WTC11 (cell line): ENCODE results near the gene LDB2. TPM values are rescaled to one million over a fixed set of nuclear protein-coding genes. Genes with fewer than 3 reads are reported as not detected.

Experiments used
- ATAC-seq: fragments of 200-7000 bp; cut with Tn5 transposase; 2 replicates; pipeline ENCODE4 v1.10.0; 2021; ENCODE audit warnings: mild to moderate bottlenecking, moderate library complexity
- CTCF ChIA-PET: fragments of 300-600 bp; sonication (Branson Sonifier 250); formaldehyde crosslinking; loops from one replicate; lab custom pipeline; 2021; ENCODE audit warnings: antibody characterized with exemption; lab: Charles Lee
- POLR2A ChIA-PET: fragments of 350-600 bp; sonication (Branson Sonifier 250); formaldehyde crosslinking; loops from one replicate; lab custom pipeline; 2021; ENCODE audit warnings: antibody characterized with exemption; lab: Charles Lee
- DNase-seq: peaks from one replicate; pipeline ENCODE4 v3.0.0; 2021; ENCODE audit warnings: low spot score
- H3K27ac Mint-ChIP-seq: 2 replicates; pipeline ENCODE4 v1.8.0; 2021; ENCODE audit warnings: mixed read lengths
- H3K27me3 Mint-ChIP-seq: 2 replicates; pipeline ENCODE4 v1.8.0; 2021; ENCODE audit warnings: low read depth, mild to moderate bottlenecking, moderate library complexity, mixed read lengths
- H3K36me3 Mint-ChIP-seq: 2 replicates; pipeline ENCODE4 v1.8.0; 2021; ENCODE audit warnings: mixed read lengths
- H3K4me1 Mint-ChIP-seq: 2 replicates; pipeline ENCODE4 v1.8.0; 2022; ENCODE audit warnings: mixed read lengths
- H3K4me3 Mint-ChIP-seq: 2 replicates; pipeline ENCODE4 v1.8.0; 2021; ENCODE audit warnings: mild to moderate bottlenecking, moderate library complexity, mixed read lengths
- H3K9me3 Mint-ChIP-seq: 2 replicates; pipeline ENCODE4 v1.8.0; 2021; ENCODE audit warnings: mixed read lengths
- CDX4 ChIP-seq: fragments of 250-450 bp; sonication (Bioruptor Pico); IDR thresholded peaks from 2 replicates; pipeline ENCODE4 v1.9.0; 2021; ENCODE audit warnings: moderate library complexity, mild to moderate bottlenecking, inconsistent platforms, borderline replicate concordance
- CREB1 ChIP-seq: sonication (generic); formaldehyde crosslinking; IDR thresholded peaks from 2 replicates; pipeline ENCODE4 v1.8.0; 2023; ENCODE audit warnings: mild to moderate bottlenecking, missing genetic modification reagents
- E2F5 ChIP-seq: sonication (generic); formaldehyde crosslinking; IDR thresholded peaks from 2 replicates; pipeline ENCODE4 v1.8.1; 2022; ENCODE audit warnings: mild to moderate bottlenecking, moderate library complexity, missing genetic modification reagents
- ELF4 ChIP-seq: sonication (generic); formaldehyde crosslinking; IDR thresholded peaks from 2 replicates; pipeline ENCODE4 v1.8.1; 2022; ENCODE audit warnings: low read depth, mild to moderate bottlenecking, moderate library complexity, missing genetic modification reagents
- ERG ChIP-seq: fragments of 250-450 bp; sonication (Bioruptor Pico); IDR thresholded peaks from 2 replicates; pipeline ENCODE4 v1.8.0; 2021; ENCODE audit warnings: mild to moderate bottlenecking
- FOXJ3 ChIP-seq: sonication (generic); formaldehyde crosslinking; IDR thresholded peaks from 2 replicates; pipeline ENCODE4 v1.9.0; 2021; ENCODE audit warnings: missing genetic modification reagents, mild to moderate bottlenecking, borderline replicate concordance
- FOXP1 ChIP-seq: sonication (generic); formaldehyde crosslinking; IDR thresholded peaks from 2 replicates; pipeline ENCODE4 v1.8.0; 2022; ENCODE audit warnings: missing genetic modification reagents, mild to moderate bottlenecking, moderate library complexity, borderline replicate concordance
- HMGXB4 ChIP-seq: sonication (generic); formaldehyde crosslinking; IDR thresholded peaks from 2 replicates; pipeline ENCODE4 v1.8.1; 2023; ENCODE audit warnings: mild to moderate bottlenecking, moderate library complexity, missing genetic modification reagents
- MXD4 ChIP-seq: fragments of 250-450 bp; sonication (Bioruptor Pico); IDR thresholded peaks from 2 replicates; pipeline ENCODE4 v1.8.0; 2021; ENCODE audit warnings: mild to moderate bottlenecking, moderate library complexity, borderline replicate concordance
- MYBL2 ChIP-seq: sonication (generic); formaldehyde crosslinking; IDR thresholded peaks from 2 replicates; pipeline ENCODE4 v1.8.1; 2023; ENCODE audit warnings: mild to moderate bottlenecking, moderate library complexity, missing genetic modification reagents
- NR3C1 ChIP-seq: sonication (generic); formaldehyde crosslinking; conservative IDR thresholded peaks from 2 replicates; pipeline ENCODE4 v1.8.1; 2023; ENCODE audit warnings: low read depth, mild to moderate bottlenecking, missing genetic modification reagents
- PREB ChIP-seq: sonication (generic); formaldehyde crosslinking; IDR thresholded peaks from 2 replicates; pipeline ENCODE4 v1.8.1; 2022; ENCODE audit warnings: mild to moderate bottlenecking, missing genetic modification reagents, moderate library complexity, borderline replicate concordance
- USF1 ChIP-seq: sonication (generic); formaldehyde crosslinking; IDR thresholded peaks from 2 replicates; pipeline ENCODE4 v1.8.0; 2022; ENCODE audit warnings: mild to moderate bottlenecking, missing genetic modification reagents
- ZMAT4 ChIP-seq: fragments of 250-450 bp; sonication (Bioruptor Pico); IDR thresholded peaks from 2 replicates; pipeline ENCODE4 v1.9.0; 2021; ENCODE audit warnings: mild to moderate bottlenecking
- ZNF232 ChIP-seq: sonication (generic); formaldehyde crosslinking; IDR thresholded peaks from 2 replicates; pipeline ENCODE4 v1.8.0; 2022; ENCODE audit warnings: mild to moderate bottlenecking, missing genetic modification reagents
- ZNF263 ChIP-seq: sonication (generic); formaldehyde crosslinking; IDR thresholded peaks from 2 replicates; pipeline ENCODE4 v1.8.1; 2022; ENCODE audit warnings: low read depth, mild to moderate bottlenecking, moderate library complexity, missing genetic modification reagents
- ZNF396 ChIP-seq: fragments of 250-450 bp; sonication (Bioruptor Pico); IDR thresholded peaks from 2 replicates; pipeline ENCODE4 v1.8.0; 2021; ENCODE audit warnings: mild to moderate bottlenecking, moderate library complexity, borderline replicate concordance
- ZNF425 ChIP-seq: fragments of 250-450 bp; sonication (Bioruptor Pico); conservative IDR thresholded peaks from 2 replicates; pipeline ENCODE4 v1.9.0; 2021; ENCODE audit warnings: mild to moderate bottlenecking
- ZNF532 ChIP-seq: fragments of 250-450 bp; sonication (Bioruptor Pico); IDR thresholded peaks from 2 replicates; pipeline ENCODE4 v1.9.0; 2021; ENCODE audit warnings: mild to moderate bottlenecking, borderline replicate concordance
- total RNA-seq: library from RNA; stranded (reverse); gene quantifications from 3 replicates; pipeline ENCODE4 v1.2.3, GENCODE V29; 2021

Gene LDB2
- total RNA-seq, 1 experiment from 2014 or later, result 62.4 TPM

GRCh38 chr4:16715482-16715881 is 183.0 kb downstream of the LDB2 start:
- Mint-ChIP-seq H3K4me3 (no peak overlapping the region), H3K27me3 (no peaks in the 10 kb centered on the region)
- no peak for ATAC-seq
- POLR2A ChIA-PET, result no interaction called here
- TF ChIP-seq HMGXB4 (CRISPR knock-in tag), result no peak
- TF ChIP-seq PREB, result no peak
- no peak for TF ChIP-seq FOXJ3 (CRISPR knock-in tag)
- TF ChIP-seq ZNF532 (CRISPR knock-in tag), result no peak
- no peak for TF ChIP-seq CREB1 (CRISPR knock-in tag)
- TF ChIP-seq CDX4, result no peak
- TF ChIP-seq FOXP1, result no peak
- no peak for TF ChIP-seq ZNF232 (CRISPR knock-in tag)
- TF ChIP-seq NR3C1 (CRISPR knock-in tag), result no peak
- no peak for TF ChIP-seq MXD4 (CRISPR knock-in tag)
- no peak for TF ChIP-seq ZNF263 (CRISPR knock-in tag)
- no peak for TF ChIP-seq ELF4 (CRISPR knock-in tag)
- TF ChIP-seq, all 79 proteins: peak for 0
- peaks cover 3% of the 10 kb centered on the region; the same call in 1 of the 2 replicates for H3K36me3 Mint-ChIP-seq
- peaks cover 3% of the 10 kb centered on the region; the same call in 1 of the 2 replicates for H3K4me1 Mint-ChIP-seq
- H3K27ac Mint-ChIP-seq, result no peak overlapping the region
- peaks cover 10% of the 10 kb centered on the region for H3K9me3 Mint-ChIP-seq
- CTCF ChIA-PET, result no interaction called here
- no peak for DNase-seq

- ATAC-seq (no peak), DNase-seq (no peak)
- no peaks in the 10 kb centered on the region for H3K27me3 Mint-ChIP-seq
- H3K9me3 Mint-ChIP-seq, result peaks cover 10% of the 10 kb centered on the region
- no peaks in the 10 kb centered on the region for H3K4me1 Mint-ChIP-seq
- ChIA-PET POLR2A (no interaction called here), CTCF (no interaction called here)
- peaks cover 3% of the 10 kb centered on the region; the same call in 1 of the 2 replicates for H3K36me3 Mint-ChIP-seq
- no peak overlapping the region for H3K4me3 Mint-ChIP-seq
- no peak overlapping the region for H3K27ac Mint-ChIP-seq
- TF ChIP-seq MYBL2 (CRISPR knock-in tag) (no peak), ZMAT4 (CRISPR knock-in tag) (no peak), ERG (CRISPR knock-in tag) (no peak), ZNF396 (CRISPR knock-in tag) (no peak), FOXP1 (no peak), ZNF425 (no peak), NR3C1 (CRISPR knock-in tag) (no peak), USF1 (CRISPR knock-in tag) (no peak), E2F5 (CRISPR knock-in tag) (no peak)
Measured at GRCh38 chr4:16714191-16714590, 184.3 kb downstream of the LDB2 start.
